Neural progenitor cell (in vitro differentiated cells): Measurements from ENCODE around the gene PLXDC2. TPM values are rescaled to one million over a fixed set of nuclear protein-coding genes. Genes with fewer than 3 reads are reported as not detected.
"Not testable (repeated sequence)": the region's sequence is repeated elsewhere in the genome, so short reads cannot be mapped to it uniquely, and the experiment has no call there.

Experiments used
- DNase-seq: peaks from one replicate; pipeline ENCODE4 v3.0.0-alpha.2; 2016; ENCODE audit warnings: low spot score
- H2AFZ ChIP-seq: fragments of 200-600 bp; sonication (generic); replicated peaks from 2 replicates; pipeline ENCODE4 v1.6.1; 2016; ENCODE audit warnings: antibody characterized with exemption
- H3F3A ChIP-seq: fragments of 200-600 bp; sonication (generic); 2 replicates; pipeline ENCODE4 v1.6.1; 2016; ENCODE audit warnings: antibody characterized with exemption, low read depth
- H3K27ac ChIP-seq: fragments of 200-600 bp; sonication (generic); 2 replicates; pipeline ENCODE4 v1.5.1; 2016; ENCODE audit warnings: mild to moderate bottlenecking
- H3K27me3 ChIP-seq: fragments of 200-600 bp; sonication (generic); 2 replicates; pipeline ENCODE4 v1.6.1; 2016; ENCODE audit warnings: mild to moderate bottlenecking, moderate library complexity
- H3K36me3 ChIP-seq: fragments of 200-600 bp; sonication (generic); 2 replicates; pipeline ENCODE4 v1.5.1; 2016
- H3K4me1 ChIP-seq: fragments of 200-600 bp; sonication (generic); 2 replicates; pipeline ENCODE4 v1.6.1; 2016; ENCODE audit warnings: mixed run types
- H3K4me2 ChIP-seq: fragments of 200-600 bp; sonication (generic); 2 replicates; pipeline ENCODE4 v1.6.1; 2016
- H3K4me3 ChIP-seq: fragments of 200-600 bp; sonication (generic); 2 replicates; pipeline ENCODE4 v1.5.1; 2016
- H3K79me2 ChIP-seq: fragments of 200-600 bp; sonication (generic); 2 replicates; pipeline ENCODE4 v1.6.1; 2016; ENCODE audit warnings: low read depth
- H3K9ac ChIP-seq: fragments of 200-600 bp; sonication (generic); 2 replicates; pipeline ENCODE4 v1.6.1; 2016
- H3K9me3 ChIP-seq: fragments of 200-600 bp; sonication (generic); 2 replicates; pipeline ENCODE4 v1.5.1; 2016; ENCODE audit warnings: low read depth
- H4K20me1 ChIP-seq: fragments of 200-600 bp; sonication (generic); 2 replicates; pipeline ENCODE4 v1.6.1; 2016; ENCODE audit warnings: low read depth
- H3K27ac Mint-ChIP-seq: 3 replicates; pipeline ENCODE4 v1.8.0; 2021; ENCODE audit warnings: mixed read lengths
- H3K27me3 Mint-ChIP-seq: 2 replicates; pipeline ENCODE4 v1.8.0; 2022; ENCODE audit warnings: low read depth, mild to moderate bottlenecking, inconsistent platforms, moderate library complexity, mixed read lengths; ENCODE audit not compliant: insufficient read depth
- H3K36me3 Mint-ChIP-seq: 3 replicates; pipeline ENCODE4 v1.8.0; 2021; ENCODE audit warnings: mixed read lengths
- H3K4me1 Mint-ChIP-seq: 3 replicates; pipeline ENCODE4 v1.8.0; 2021; ENCODE audit warnings: mixed read lengths
- H3K4me3 Mint-ChIP-seq: 3 replicates; pipeline ENCODE4 v1.8.0; 2021; ENCODE audit warnings: mild to moderate bottlenecking, moderate library complexity, mixed read lengths
- H3K9me3 Mint-ChIP-seq: 3 replicates; pipeline ENCODE4 v1.8.0; 2020; ENCODE audit warnings: mixed read lengths
- EZH2 ChIP-seq: fragments of 200-600 bp; sonication (generic); IDR thresholded peaks from 2 replicates; pipeline ENCODE4 v1.6.1; 2017; ENCODE audit warnings: antibody characterized with exemption, mild to moderate bottlenecking, moderate library complexity
- EZH2phosphoT487 ChIP-seq: fragments of 200-600 bp; sonication (generic); IDR thresholded peaks from 2 replicates; pipeline ENCODE4 v1.6.1; 2017; ENCODE audit warnings: antibody characterized with exemption
- total RNA-seq: library from RNA; depleted of rRNA; stranded (reverse); fragments of >200 nt; gene quantifications from 2 replicates; pipeline ENCODE4 v1.2.3, GENCODE V29; 2015; ENCODE audit warnings: low replicate concordance
- TF ChIP-seq, protein P1 (sequence below): fragments of 200-600 bp; sonication (generic); IDR thresholded peaks from 2 replicates; pipeline ENCODE4 v1.5.1; 2017; ENCODE audit warnings: antibody characterized with exemption, mild to moderate bottlenecking

The PLXDC2 gene
- 30.1 and 44.2 TPM in 2 replicates for total RNA-seq

DNA sequence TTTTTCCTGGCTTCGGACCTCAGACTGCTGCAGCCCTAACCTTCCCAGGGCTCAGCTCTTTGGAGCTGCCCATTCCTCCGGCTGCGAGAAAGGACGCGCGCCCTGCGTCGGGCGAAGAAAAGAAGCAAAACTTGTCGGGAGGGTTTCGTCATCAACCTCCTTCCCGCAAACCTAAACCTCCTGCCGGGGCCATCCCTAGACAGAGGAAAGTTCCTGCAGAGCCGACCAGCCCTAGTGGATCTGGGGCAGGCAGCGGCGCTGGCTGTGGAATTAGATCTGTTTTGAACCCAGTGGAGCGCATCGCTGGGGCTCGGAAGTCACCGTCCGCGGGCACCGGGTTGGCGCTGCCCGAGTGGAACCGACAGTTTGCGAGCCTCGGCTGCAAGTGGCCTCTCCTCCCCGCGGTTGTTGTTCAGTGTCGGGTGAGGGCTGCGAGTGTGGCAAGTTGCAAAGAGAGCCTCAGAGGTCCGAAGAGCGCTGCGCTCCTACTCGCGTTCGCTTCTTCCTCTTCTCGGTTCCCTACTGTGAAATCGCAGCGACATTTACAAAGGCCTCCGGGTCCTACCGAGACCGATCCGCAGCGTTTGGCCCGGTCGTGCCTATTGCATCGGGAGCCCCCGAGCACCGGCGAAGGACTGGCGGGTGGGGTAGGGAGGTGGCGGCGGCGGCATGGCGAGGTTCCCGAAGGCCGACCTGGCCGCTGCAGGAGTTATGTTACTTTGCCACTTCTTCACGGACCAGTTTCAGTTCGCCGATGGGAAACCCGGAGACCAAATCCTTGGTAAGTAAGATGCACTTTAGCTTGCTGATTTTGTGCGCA is at the start of gene PLXDC2:
Gene PLXDC2 (plus strand): TSS at position 22 of the 820 bp plus-strand sequence.
- Histone ChIP-seq H3K79me2 (peaks cover 53% of the 10 kb centered on the region), H3K9me3 (no peaks in the 10 kb centered on the region), H3K36me3 (no peaks in the 10 kb centered on the region), H4K20me1 (peaks cover 6% of the 10 kb centered on the region), H3K4me2 (peak within 1 kb of the TSS; percentile 94), H2AFZ (peak within 1 kb of the TSS; percentile 77), H3K27me3 (no peaks in the 10 kb centered on the region), H3K27ac (peak within 1 kb of the TSS; percentile 77), H3K4me3 (peak within 1 kb of the TSS; percentile 76), H3F3A (peaks cover 36% of the 10 kb centered on the region), H3K4me1 (peaks cover 7% of the 10 kb centered on the region), H3K9ac (peak within 1 kb of the TSS; percentile 24)
- H3K4me3 Mint-ChIP-seq = peak within 1 kb of the TSS; percentile 92
- TF ChIP-seq EZH2phosphoT487 = no peak
- TF ChIP-seq EZH2 = no peak
- TF ChIP-seq, protein P1, sequence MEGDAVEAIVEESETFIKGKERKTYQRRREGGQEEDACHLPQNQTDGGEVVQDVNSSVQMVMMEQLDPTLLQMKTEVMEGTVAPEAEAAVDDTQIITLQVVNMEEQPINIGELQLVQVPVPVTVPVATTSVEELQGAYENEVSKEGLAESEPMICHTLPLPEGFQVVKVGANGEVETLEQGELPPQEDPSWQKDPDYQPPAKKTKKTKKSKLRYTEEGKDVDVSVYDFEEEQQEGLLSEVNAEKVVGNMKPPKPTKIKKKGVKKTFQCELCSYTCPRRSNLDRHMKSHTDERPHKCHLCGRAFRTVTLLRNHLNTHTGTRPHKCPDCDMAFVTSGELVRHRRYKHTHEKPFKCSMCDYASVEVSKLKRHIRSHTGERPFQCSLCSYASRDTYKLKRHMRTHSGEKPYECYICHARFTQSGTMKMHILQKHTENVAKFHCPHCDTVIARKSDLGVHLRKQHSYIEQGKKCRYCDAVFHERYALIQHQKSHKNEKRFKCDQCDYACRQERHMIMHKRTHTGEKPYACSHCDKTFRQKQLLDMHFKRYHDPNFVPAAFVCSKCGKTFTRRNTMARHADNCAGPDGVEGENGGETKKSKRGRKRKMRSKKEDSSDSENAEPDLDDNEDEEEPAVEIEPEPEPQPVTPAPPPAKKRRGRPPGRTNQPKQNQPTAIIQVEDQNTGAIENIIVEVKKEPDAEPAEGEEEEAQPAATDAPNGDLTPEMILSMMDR = no peak
- H3K36me3 Mint-ChIP-seq = peaks cover 10% of the 10 kb centered on the region
- DNase-seq = peak; percentile 78
- peaks cover 30% of the 10 kb centered on the region for H3K4me1 Mint-ChIP-seq
- peaks cover 13% of the 10 kb centered on the region for H3K27me3 Mint-ChIP-seq
- H3K9me3 Mint-ChIP-seq = peaks cover 10% of the 10 kb centered on the region
- H3K27ac Mint-ChIP-seq = peak within 1 kb of the TSS; percentile 82

DNA sequence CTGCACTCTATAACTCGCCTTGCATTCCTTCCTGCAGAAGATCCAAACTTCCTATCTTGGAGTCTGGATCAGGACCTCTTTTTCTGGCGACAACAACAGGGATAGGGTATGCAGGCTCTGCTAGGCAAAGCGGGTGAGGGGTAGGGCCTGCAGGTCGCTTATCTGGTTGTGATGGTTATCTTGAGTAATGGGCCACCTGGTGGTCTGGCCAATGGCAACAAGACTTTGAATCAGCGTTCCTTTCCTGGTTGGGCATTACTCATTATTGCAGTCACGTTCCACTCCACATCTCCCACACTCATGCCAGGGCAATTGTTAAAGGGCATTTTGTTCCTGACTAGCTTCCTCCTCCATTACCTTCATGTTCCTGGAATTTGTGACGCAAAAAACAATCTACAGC is 48.4 kb upstream of the PLXDC2 start:
- peak overlapping the region; percentile 96 for H2AFZ ChIP-seq
- Mint-ChIP-seq H3K4me1 (no peaks in the 10 kb centered on the region), H3K36me3 (no peaks in the 10 kb centered on the region), H3K9me3 (peaks cover 2% of the 10 kb centered on the region), H3K27ac (no peak overlapping the region), H3K4me3 (no peak overlapping the region), H3K27me3 (peaks cover 2% of the 10 kb centered on the region)
- H3K4me1 ChIP-seq = peaks cover 3% of the 10 kb centered on the region
- no peak overlapping the region for H3K9ac ChIP-seq
- no peaks in the 10 kb centered on the region for H3F3A ChIP-seq
- TF ChIP-seq EZH2 (no peak), EZH2phosphoT487 (no peak)
- TF ChIP-seq, protein P1 = peak; percentile 39
- peak; percentile 57 for DNase-seq
- no peaks in the 10 kb centered on the region for H3K79me2 ChIP-seq
- no peaks in the 10 kb centered on the region for H3K27me3 ChIP-seq
- H4K20me1 ChIP-seq = no peaks in the 10 kb centered on the region
- no peaks in the 10 kb centered on the region for H3K36me3 ChIP-seq
- no peaks in the 10 kb centered on the region for H3K9me3 ChIP-seq
- no peak overlapping the region for H3K4me2 ChIP-seq
- H3K4me3 ChIP-seq = no peak overlapping the region
- no peak overlapping the region for H3K27ac ChIP-seq

DNA sequence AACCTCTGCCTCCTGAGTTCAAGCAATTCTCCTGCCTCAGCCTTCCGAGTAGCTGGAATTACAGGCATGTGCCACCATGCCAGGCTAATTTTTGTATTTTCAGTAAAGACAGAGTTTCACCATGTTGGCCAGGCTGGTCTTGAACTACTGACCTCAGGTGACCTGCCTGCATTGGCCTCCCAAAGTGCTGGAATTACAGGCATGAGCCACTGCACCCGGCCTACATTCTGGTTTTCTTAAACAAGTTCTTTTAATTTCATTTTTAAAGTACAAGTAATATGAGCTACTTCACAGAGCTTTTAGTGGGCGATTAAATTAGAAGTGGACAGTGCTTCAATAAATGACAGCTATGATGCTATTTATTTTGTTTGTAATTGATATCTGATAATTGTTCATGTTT is 46.4 kb upstream of the PLXDC2 start:
- H3K27ac Mint-ChIP-seq, DNase-seq, H3K4me1 ChIP-seq, H4K20me1 ChIP-seq, H3K36me3 ChIP-seq, H3K9ac ChIP-seq, H3K27ac ChIP-seq, H3K9me3 Mint-ChIP-seq, H2AFZ ChIP-seq, H3K4me3 Mint-ChIP-seq, H3K9me3 ChIP-seq, H3K4me2 ChIP-seq, H3K27me3 ChIP-seq, H3F3A ChIP-seq, H3K79me2 ChIP-seq, H3K36me3 Mint-ChIP-seq, H3K4me3 ChIP-seq, H3K27me3 Mint-ChIP-seq, H3K4me1 Mint-ChIP-seq: not testable (repeated sequence)

DNA sequence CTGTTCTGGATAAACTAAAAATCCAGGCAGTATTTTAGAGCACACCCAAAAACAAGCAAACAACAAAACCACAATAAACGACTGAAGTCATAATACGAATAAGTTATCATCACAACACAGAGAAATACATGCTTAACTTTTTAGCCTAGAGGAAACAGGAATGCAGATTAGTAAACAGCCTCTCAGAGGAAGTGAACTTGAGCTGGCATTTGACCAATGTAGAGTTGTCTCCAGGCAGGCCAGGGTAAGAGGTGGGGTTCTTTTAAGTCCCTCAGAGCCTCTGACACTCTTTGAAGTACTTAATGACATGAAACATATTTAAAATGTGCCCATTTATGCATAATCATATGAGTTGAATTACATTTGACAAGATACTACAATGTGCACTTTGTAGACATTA is 43.3 kb upstream of the PLXDC2 start:
- Histone ChIP-seq H3K79me2 (no peaks in the 10 kb centered on the region), H3K36me3 (no peaks in the 10 kb centered on the region), H3F3A (no peaks in the 10 kb centered on the region), H3K27ac (no peak overlapping the region), H4K20me1 (no peaks in the 10 kb centered on the region), H3K4me3 (no peak overlapping the region), H3K9me3 (no peaks in the 10 kb centered on the region), H3K9ac (no peak overlapping the region), H3K27me3 (no peaks in the 10 kb centered on the region), H2AFZ (no peak overlapping the region), H3K4me2 (no peak overlapping the region), H3K4me1 (peaks cover 3% of the 10 kb centered on the region)
- no peaks in the 10 kb centered on the region for H3K27me3 Mint-ChIP-seq
- no peak overlapping the region for H3K4me3 Mint-ChIP-seq
- TF ChIP-seq EZH2phosphoT487 (no peak), EZH2 (no peak)
- TF ChIP-seq, protein P1 = no peak
- H3K4me1 Mint-ChIP-seq = no peaks in the 10 kb centered on the region
- peaks cover 3% of the 10 kb centered on the region for H3K9me3 Mint-ChIP-seq
- H3K27ac Mint-ChIP-seq = no peak overlapping the region
- H3K36me3 Mint-ChIP-seq = no peaks in the 10 kb centered on the region
- no peak for DNase-seq
